Measurements from ENCODE around the gene CPED1. TPM values are rescaled to one million over a fixed set of nuclear protein-coding genes. Genes with fewer than 3 reads are reported as not detected.

The CPED1 gene
- polyA plus RNA-seq, 1 donor from 2014 or later, result not detected

- H3F3A ChIP-seq (ENCODE audit: insufficient read depth, low read length, poor library complexity, severe bottlenecking), result no peaks in the 10 kb centered on the region
- no peaks in the 10 kb centered on the region for H3K9me2 ChIP-seq (ENCODE audit: insufficient read depth, low read length)
- no peaks in the 10 kb centered on the region for H3K27me3 ChIP-seq (ENCODE audit: insufficient read depth, low read depth, low read length)
- no peak overlapping the region for H3K4me3 ChIP-seq (ENCODE audit: low read length)
- no peaks in the 10 kb centered on the region for H3K79me2 ChIP-seq (replicated peaks; ENCODE audit: insufficient read depth, low read length)
- no peaks in the 10 kb centered on the region for H3K36me3 ChIP-seq (ENCODE audit: insufficient read depth, low read length)
- no peak overlapping the region for H3K4me2 ChIP-seq (ENCODE audit: low read length)
- no peaks in the 10 kb centered on the region for H4K20me1 ChIP-seq (ENCODE audit: insufficient read depth)
- no peak overlapping the region for H3K27ac ChIP-seq (ENCODE audit: low read length)
- TF ChIP-seq CTCF (IDR thresholded peaks at IDR 0.05; ENCODE audit: poor library complexity, severe bottlenecking), result no peak
- TF ChIP-seq RAD21 (conservative IDR thresholded peaks at IDR 0.05), result no peak
- no peak for TF ChIP-seq MXI1 (conservative IDR thresholded peaks at IDR 0.05; ENCODE audit: poor library complexity, severe bottlenecking)
- TF ChIP-seq SMC3 (conservative IDR thresholded peaks at IDR 0.05; ENCODE audit: poor library complexity), result no peak
- no peak for TF ChIP-seq REST (IDR thresholded peaks at IDR 0.05; ENCODE audit: borderline replicate concordance)
- TF ChIP-seq EZH2 (IDR thresholded peaks at IDR 0.05; ENCODE audit: borderline replicate concordance, insufficient read depth, low read length, poor library complexity, severe bottlenecking), result no peak
- no peak for TF ChIP-seq EP300 (conservative IDR thresholded peaks at IDR 0.05; ENCODE audit: poor library complexity, severe bottlenecking)
- no peak for TF ChIP-seq POLR2AphosphoS5 (IDR thresholded peaks at IDR 0.05)
- no peak overlapping the region for H3K9ac ChIP-seq (ENCODE audit: low read length)
- no peaks in the 10 kb centered on the region for H3K9me3 ChIP-seq (ENCODE audit: low read length)
- no peak overlapping the region for H2AFZ ChIP-seq (ENCODE audit: low read depth, low read length)
Measured at GRCh38 chr7:121273467-121274167, 285.1 kb downstream of the CPED1 start.

- no peaks in the 10 kb centered on the region for H3K79me2 ChIP-seq (replicated peaks; ENCODE audit: insufficient read depth, low read length)
- no peak overlapping the region for H3K4me2 ChIP-seq (ENCODE audit: low read length)
- no peaks in the 10 kb centered on the region for H3K9me3 ChIP-seq (ENCODE audit: low read length)
- H3K27ac ChIP-seq (ENCODE audit: low read length), result no peak overlapping the region
- no peaks in the 10 kb centered on the region for H3K36me3 ChIP-seq (ENCODE audit: insufficient read depth, low read length)
- H3K27me3 ChIP-seq (ENCODE audit: insufficient read depth, low read depth, low read length), result no peaks in the 10 kb centered on the region
- no peak overlapping the region for H2AFZ ChIP-seq (ENCODE audit: low read depth, low read length)
- no peaks in the 10 kb centered on the region for H4K20me1 ChIP-seq (ENCODE audit: insufficient read depth)
- no peaks in the 10 kb centered on the region for H3K9me2 ChIP-seq (ENCODE audit: insufficient read depth, low read length)
- H3K4me3 ChIP-seq (ENCODE audit: low read length), result no peak overlapping the region
- no peak overlapping the region for H3K9ac ChIP-seq (ENCODE audit: low read length)
- TF ChIP-seq SMC3 (conservative IDR thresholded peaks at IDR 0.05; ENCODE audit: poor library complexity) (no peak), MXI1 (conservative IDR thresholded peaks at IDR 0.05; ENCODE audit: poor library complexity, severe bottlenecking) (no peak), RAD21 (conservative IDR thresholded peaks at IDR 0.05) (no peak), POLR2AphosphoS5 (IDR thresholded peaks at IDR 0.05) (no peak), REST (IDR thresholded peaks at IDR 0.05; ENCODE audit: borderline replicate concordance) (no peak)
- no peaks in the 10 kb centered on the region for H3F3A ChIP-seq (ENCODE audit: insufficient read depth, low read length, poor library complexity, severe bottlenecking)
Measured at GRCh38 chr7:121274467-121274866, 286.0 kb downstream of the CPED1 start.
